EH (cell line): Measurements from ENCODE around the gene GALNT13.

Experiments
- DNase-seq: peaks from one replicate; pipeline ENCODE4 v3.0.0-alpha.2; 2015; ENCODE audit warnings: low read depth

GALNT13 gene

DNA sequence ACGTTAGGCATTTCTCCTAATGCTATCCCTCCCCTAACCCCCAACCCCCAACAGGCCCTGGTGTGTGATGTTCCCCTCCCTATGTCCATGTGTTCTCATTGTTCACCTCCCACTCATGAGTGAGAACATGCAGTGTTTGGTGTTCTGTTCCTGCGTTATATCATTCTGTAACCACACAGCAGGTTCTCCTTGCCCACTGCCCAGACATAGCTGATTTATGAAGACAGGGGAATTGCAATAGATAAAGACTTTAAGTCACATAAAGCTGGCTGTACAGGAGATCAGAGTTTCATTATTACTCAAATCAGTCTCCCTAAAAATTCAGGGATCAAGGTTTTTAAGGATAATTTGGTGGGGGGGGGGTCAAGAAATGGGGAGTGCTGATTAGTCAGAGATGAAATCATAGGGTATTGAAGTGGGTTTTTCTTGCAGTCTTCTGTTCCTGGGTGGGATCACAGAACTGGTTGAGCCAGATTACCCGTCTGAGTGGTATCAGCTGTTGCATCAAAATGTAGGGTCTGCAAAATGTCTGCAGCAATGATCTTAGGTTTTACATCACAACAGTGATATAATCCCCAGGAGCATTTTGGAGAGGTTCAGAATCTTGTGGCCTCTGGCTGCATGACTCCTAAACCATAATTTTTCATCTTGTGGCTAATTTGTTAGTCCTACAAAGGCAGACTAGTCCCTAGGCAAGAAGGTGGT lies 434.7 kb downstream of the GALNT13 start:
- no peak for DNase-seq

DNA sequence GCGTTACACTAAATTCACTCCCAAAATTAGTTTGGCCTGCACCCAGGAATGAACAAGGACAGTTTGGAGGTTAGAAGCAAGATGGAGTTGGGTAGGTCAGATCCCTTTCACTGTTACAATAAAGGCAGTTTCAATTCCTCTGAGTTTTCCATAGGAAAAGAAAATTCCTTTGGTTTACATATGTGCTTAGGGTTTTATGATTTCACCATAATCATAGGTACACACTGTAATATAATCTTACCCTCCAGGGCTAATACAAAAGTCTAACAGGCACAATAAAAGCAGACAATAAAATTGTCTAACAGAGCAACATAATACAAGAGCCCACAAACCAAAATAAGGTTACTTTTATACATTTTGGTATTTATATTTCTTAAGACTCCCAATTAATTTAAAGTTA lies 435.3 kb downstream of the GALNT13 start:
- DNase-seq = no peak

DNA sequence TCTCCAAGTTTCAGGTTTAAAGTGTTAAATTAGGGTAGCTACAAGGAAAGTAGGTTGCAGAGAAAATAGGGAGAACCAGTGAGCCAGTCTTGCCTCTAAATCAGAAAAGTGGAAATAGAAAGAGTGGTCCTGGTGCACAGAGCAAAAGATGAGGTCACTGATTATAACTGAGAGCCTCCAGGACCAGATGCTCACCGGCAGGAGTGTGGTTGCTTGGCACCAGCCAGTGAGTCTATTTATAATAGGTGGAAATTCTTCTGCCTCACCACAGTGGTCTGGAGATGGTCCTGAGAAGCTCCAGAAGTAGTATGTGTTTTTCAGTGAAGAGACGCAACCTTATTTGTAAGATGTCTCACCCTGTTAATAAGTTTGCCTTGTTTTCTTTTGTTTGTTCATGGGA lies 452.9 kb downstream of the GALNT13 start:
- DNase-seq = no peak

DNA sequence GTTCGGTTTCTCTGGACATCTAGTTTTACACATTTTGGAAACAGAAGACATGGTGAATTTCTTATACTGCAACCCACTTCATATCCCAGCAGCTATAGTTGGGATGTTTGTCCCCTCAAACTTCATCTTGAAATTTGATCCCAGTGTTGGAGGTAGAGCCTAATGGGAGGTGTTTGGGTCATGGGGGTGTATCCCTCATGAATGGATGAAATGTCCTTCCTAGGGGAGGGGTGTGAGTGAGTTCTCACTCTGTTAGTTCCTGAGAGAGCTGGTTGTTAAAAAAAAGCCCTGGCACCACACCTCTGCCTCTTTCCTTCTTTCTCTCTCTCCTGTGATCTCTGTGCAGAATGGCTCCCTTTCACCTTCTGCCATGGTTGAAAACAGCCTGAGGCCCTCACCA lies 457.8 kb downstream of the GALNT13 start:
- DNase-seq = no peak

DNA sequence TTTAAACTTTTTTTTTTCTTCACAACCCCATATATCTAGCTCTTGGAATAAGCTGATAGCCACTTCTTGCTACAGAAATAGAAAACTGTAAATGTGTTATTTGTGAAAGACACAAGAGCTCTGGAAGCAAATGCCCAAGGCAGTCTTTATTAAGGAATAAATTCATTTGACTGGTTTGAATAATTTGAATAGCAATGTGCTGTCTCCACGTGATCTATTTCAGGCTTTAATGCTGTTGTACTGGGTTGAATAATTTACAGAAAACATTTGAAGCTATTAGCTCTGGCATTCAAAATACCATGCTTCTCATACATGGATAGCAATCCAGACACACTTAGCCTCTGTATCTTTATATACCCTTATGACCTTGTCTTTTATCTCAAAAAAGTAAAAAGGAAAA lies 460.1 kb downstream of the GALNT13 start:
- DNase-seq = no peak

DNA sequence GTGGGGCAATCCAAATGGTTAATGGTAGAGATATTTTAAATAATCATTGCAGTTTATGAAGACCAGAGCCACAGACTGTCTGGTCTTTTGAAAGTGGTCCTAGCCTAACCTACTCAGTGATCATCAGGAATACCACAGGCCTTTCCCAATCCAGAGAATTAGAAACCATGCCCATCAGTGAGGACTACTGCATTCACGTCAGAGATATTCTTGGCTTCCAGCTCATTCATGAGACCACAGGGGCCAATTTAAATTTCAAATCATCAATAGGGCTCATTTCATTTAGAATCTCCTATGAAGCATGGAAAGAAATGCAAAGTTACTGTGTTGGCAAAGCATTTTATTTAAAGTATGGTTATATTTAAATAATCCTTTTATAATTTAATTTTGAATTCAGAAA lies 464.5 kb downstream of the GALNT13 start:
- no peak for DNase-seq

DNA sequence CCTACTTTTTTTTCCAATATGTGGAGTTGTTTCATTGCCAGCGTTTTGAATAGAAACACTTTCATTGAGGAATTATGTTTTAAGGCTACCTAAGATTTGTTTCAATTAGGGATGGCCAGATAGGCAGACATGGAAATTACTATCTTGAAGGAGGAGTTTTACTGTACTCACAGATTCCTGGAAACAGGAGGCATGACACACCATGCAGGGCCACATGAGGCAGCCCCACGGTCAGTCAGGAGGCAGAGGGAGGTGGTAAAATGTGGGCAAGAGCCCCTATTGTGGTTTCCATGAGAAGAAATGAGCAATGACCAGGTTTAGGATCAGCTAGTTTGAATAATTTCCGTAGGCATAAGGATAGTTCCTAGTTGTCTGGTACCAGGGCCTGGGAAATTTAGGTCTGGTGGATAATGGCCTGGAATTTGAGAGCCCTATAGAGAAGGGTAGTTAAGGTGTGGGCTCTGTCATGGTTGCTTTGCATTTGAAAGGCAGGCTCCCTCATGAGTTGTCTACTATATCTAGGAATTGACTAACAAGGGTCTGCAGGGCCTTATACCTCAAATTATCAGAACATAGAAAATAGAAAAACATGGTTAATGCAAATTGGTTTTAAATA lies 466.7 kb downstream of the GALNT13 start:
- DNase-seq = no peak

DNA sequence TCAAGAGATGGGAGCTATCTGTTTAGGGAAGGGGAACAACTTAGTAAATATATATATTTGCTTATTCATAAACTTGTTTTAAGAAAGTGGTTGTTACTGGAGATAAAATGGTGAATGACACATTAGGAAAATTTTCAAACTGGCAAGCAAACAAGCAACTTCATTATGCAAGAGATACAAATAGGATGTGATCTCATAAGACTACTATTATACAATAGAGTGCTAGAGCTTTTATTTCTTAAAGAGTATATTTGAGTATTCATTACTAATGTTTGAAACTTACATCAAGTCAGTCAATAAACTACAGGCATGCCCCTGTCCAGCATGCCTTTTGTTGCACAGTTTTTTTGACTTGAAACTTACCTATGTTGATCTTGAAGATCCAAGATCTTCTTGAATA lies 471.6 kb downstream of the GALNT13 start:
- DNase-seq = no peak

DNA sequence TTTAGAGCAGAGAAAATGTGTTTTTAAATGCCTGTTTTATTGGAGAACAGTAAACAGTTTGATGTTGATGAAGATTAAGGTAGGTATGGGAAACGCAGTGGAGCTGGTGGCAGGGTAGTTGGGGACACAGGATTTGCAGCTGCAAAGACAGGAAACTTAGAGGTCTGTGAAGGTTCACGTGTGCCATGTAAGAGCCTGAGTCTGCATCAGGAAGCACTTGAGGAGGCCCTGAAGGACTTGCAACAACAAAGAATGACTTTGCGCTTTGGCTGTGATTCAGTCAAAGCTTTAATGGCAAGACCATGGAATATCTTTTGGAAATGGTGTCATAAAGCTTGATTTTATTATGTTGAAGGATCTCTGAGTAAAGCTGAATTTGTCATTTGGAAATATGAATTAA lies 479.2 kb downstream of the GALNT13 start:
- no peak for DNase-seq

DNA sequence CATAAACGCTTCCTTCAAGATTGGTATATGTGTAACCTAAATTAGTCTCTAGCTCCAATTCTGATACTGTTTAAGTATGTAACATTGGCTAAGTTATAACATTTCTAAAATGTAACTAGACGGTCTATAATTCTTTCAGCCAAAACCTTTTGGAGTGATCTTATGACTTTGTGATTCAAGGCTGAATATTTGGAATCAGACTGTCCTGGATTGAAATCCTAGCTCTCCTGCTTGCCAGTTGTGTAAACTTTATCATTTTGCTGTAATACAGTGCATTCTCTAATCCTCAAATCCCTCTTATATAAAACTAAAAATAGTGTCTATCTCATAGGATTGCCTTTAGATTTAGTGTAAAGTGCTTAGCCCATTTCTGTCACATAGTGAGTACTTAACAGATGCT lies 489.6 kb downstream of the GALNT13 start:
- no peak for DNase-seq

DNA sequence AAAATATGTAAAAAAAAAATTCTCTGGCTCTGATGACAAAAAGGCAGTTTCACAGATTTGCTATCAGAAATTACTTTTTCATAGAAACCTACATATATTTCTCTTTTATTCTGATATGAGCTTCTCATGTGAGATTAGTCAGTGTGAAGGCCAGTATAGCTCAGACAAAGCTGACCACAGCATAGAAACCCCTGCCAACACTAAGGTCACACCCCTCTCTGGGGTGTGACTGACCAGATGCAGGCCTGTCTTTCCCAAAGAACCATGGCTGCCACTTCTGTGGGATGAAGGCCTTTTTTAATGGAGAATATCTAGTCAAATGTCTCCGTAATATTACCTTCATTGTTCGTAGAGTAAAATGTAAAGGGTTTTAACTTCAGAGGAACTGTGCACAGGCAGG lies 496.4 kb downstream of the GALNT13 start:
- no peak for DNase-seq

DNA sequence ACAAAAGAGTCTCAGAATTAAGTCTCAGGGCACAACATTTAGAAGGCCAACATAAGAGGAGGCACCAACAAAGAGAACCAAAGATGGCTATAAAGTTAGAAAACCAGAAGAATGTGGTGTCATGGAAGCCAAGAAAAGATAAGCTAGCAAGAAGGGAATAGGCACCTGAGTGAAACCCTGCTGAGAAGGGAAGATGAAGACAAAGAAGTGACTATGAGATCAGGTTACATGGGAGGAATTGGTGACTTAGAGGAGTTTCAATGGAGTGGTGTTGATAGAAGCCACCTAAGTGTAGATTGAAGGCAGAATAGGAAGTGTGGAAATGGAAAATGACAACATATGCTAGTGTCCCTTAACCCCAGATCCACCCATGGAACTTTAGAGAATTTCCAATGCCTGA lies 499.2 kb downstream of the GALNT13 start:
- DNase-seq = no peak

DNA sequence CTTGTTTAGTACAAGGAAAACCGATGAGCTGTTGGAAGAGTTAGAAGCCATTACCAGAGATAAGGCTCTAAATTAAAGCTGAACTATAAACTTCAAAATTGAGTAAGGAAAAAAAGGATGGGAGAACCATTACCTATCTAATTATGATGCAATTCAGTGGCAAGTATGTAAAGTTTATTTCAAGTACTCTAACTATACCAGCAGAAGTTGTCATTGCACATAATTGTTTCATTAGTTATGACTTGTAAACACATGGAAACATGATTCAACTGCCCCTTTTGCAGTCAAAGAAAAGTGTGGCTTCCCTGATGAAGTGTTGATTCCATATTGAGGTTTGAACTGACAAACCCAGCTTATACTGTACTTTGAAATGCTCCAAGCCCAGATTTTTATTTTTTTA lies 502.7 kb downstream of the GALNT13 start:
- DNase-seq = no peak

DNA sequence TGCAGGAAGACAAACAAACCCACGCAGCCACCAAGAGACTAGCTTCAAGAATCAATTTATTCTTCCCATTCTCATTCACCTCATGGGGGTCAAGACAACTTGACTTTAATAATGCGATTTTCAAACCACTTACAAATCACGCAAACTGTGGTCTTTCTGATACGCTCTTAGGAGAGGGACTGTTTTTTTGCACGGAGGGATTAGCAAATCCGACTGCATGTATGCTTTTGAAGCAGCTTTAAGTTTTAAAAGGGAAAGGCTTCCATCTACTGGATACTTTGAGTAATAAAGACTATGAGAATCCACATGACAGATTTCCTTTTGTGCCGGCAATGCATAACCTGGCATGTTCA lies 503.8 kb downstream of the GALNT13 start:
- no peak for DNase-seq

DNA sequence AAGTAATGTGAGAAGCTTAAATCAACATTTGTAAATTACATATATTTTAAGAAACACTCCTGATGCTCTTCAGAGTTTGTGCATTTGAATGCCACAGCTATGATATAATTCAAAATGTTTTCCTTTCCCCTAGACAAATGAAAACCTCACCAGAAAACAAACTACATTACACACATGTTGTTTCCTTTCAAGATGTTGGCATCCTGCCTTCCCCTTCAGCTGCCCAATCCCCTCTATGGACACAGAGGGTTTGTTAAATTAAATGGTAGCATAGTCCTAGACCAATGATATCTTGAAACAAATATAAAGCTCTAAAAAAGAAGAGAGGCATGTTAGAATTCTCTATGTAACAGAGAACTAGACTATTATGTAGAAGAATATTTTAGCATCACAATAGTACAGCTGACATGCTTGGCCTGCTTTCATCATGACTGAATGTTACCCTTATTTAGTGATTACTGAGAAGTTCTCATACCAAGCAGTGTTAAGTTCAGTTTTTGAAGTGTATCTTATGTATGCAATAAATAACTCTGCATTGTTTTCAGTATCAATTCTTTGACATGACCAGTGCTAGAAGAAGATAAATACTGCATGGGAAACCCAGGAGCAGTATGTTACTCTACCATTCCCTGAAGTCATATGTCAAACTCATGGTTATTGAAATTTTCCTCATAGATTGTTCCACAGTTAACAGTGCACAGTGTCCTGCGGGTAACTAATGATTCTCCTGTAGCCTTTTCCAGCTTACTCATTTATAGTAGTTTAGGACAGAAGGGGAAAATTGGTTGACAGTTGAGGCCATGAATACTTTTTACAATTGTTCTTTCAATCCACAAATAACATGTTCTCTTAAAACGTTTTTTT lies 510.4 kb downstream of the GALNT13 start:
- DNase-seq = no peak

DNA sequence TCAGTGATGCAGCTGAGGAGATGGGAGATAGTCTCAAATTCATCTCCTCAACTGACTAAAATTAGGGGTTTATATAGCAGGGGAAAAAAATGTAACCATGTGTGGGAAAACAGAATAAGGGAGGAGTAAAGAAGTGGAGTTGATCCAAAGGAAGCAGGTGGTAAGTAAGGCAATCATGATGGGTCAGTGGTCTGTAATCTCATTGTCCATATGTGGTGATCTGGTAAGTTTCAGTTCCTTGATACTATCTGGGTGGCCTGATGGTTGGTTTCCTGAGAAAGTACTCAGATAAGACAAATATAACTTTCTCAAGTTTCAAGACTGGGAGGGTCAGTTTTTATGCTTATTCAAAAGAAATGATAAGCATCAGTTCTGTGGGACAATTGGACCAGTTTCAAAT lies 514.5 kb downstream of the GALNT13 start:
- DNase-seq = no peak

DNA sequence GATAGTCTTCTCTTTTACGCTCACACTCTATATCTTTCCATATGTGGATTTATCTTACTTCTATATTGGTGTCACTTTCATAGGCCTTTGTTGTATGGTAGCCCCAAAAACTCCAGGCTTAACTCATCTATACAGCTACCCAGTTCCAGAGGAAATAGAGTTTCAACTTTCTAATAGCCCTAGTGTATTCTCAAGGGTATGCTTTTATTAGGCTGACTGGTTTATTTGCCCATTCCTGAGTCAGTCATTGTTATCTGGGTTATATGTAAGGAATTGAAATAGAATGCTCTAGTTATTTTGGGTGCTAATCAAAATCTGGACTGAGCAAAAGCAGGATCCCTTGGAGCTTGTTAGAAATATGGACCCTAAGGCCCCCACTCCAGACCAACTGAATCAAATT lies 519.3 kb downstream of the GALNT13 start:
- no peak for DNase-seq

DNA sequence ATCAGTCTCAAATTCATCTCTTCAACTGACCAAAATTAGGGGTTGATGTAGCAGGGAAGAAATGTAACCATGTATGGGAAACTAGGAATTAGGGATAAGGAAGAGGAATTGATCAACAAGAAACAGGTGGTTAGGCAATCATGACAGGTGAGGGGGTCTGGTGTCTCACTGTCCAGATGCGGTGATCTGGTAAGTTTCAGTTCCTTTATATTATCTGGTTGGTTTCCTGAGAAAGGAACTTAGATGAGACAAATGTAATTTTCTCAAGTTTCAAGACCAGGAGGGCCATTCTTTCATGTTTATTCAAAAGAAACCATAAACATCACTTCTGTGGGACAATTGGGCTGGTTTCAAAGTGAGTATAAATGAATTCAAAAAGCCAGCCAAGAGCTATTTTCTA lies 520.5 kb downstream of the GALNT13 start:
- DNase-seq = no peak

DNA sequence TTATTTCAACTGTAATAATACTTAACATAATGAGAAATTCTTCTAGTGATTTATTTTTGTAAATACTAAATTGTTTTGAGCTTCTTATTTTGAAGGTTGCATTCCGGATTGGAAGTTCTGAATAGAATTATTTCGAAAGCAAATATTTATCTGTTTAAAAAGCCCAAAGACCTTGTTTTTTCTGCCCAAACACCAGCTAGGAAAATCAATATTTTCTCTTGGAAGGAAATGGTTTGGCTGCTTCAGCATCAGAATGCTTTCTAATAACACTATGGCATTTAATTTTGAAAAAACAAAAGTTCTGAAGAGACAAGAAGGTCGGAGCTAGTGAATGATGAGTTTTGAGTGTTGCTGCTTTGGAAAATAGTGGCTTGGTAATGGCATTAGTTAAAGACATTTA lies 522.9 kb downstream of the GALNT13 start:
- DNase-seq = no peak

DNA sequence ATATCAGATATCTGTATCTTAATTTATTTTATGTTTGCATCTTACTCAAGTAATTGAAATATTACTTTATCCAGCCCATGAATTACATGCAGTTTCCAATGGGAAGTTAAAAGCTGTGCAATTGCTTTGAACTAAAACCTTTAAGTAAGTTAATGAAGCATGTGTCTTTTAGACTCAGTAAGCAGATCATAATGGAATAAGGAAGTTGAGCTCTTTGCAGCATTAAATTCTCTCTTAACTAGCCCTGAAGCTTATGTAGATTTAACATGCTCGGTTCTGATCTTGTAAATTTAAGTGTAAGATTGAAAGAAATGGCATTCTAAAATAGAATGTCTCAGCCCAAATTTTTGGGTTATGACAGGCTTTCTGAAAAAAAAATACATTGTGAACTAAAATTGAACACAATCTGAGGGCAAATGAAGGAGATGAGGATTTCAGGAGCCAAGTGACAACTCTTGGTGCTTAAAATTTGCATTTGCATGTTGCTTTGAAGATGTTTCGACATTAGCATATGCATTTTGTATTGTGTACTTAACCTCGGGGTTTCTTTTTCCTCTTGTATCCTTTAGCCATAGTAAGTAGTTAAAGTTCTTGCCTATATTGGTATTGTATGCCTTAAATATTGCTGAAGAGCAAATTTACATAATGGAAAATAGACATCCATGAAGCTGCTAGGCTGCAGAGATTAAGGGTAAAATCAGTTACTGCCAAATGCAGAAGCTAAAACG lies 529.0 kb downstream of the GALNT13 start:
- DNase-seq = no peak

DNA sequence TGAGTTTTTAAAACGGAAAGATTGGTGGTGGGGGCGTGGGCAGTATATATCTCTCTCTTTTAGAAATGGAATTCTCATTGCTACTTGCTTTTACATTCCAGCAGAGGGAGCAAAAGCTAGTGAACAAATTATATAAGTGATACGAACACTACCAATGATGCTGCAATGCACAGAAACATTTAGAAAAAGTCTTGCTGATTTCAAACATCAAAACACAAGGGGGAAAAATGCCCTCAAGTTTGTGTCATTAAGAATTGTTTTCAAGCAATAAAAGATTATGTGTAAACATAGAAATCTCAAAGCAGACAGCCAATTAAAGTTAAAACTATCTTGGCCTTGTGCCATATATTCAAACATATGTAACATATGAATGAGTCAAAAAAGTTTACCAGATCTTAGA lies 530.5 kb downstream of the GALNT13 start:
- DNase-seq = no peak

DNA sequence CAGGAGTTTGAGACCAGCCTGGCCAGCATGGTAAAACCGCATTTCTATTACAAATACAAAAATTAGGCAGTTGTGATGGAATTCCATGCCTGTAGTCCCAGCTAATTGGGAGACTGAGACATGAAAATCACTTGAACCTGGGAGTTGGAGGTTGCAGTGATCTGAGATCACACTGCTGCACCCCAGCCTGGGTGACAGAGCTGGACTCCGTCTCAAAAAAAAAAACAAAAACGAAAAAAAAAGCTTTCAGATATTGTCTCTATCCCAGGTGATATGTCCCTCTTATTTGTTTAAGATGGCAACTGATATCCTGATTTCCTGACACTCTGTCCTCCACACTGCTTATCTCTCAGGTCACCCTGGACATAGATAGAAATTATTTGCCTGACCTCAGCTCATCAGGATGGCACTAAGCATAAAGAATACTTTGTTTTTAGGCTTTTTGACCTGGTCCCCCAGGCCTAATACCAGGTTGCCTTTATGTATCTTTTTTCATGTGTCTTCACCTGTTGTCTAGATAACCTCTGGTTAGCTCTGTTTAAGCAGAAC lies 531.6 kb downstream of the GALNT13 start:
- DNase-seq = no peak
